GM23248 (cell line): ENCODE measurements around the gene SWAP70.

ENCODE experiments used
- EZH2 ChIP-seq: fragments of 200-600 bp; sonication (generic); IDR thresholded peaks from 2 replicates; pipeline ENCODE4 v1.6.1; 2018; ENCODE audit warnings: antibody characterized with exemption, mild to moderate bottlenecking; ENCODE audit not compliant: insufficient read depth, poor library complexity, severe bottlenecking
- EZH2phosphoT487 ChIP-seq: fragments of 200-600 bp; sonication (generic); IDR thresholded peaks from 2 replicates; pipeline ENCODE4 v1.6.1; 2018; ENCODE audit warnings: antibody characterized with exemption, moderate library complexity, mild to moderate bottlenecking, low read depth; ENCODE audit not compliant: insufficient read depth

- TF ChIP-seq EZH2 = no peak
- no peak for TF ChIP-seq EZH2phosphoT487
Measured at GRCh38 chr11:9615031-9615451, 48.8 kb upstream of the SWAP70 start.
